ENCODE data around the gene SLC19A2. TPM values are rescaled to one million over a fixed set of nuclear protein-coding genes. Genes with fewer than 3 reads are reported as not detected.
A peak's percentile ranks its signal among the peaks of the same experiment; 100 is the strongest.
"Not testable (repeated sequence)": the region's sequence is repeated elsewhere in the genome, so short reads cannot be mapped to it uniquely, and the experiment has no call there.

Gene SLC19A2
- total RNA-seq, 2 donors from 2014 or later: 4.0 to 6.5 TPM

GRCh38 chr1:169514566-169515270 lies 29.0 kb upstream of the SLC19A2 start:
- H3K27ac Mint-ChIP-seq: no peak overlapping the region
- no peak for ATAC-seq
- no peaks in the 10 kb centered on the region for H3K9me3 Mint-ChIP-seq
- peaks cover 34 to 54% of the 10 kb centered on the region in 2 donors for H3K36me3 Mint-ChIP-seq
- DNase-seq (ENCODE audit: low spot score in 2 of 2): no peak

GRCh38 chr1:169513208-169513607 lies 27.5 kb upstream of the SLC19A2 start:
- peaks cover 22 to 44% of the 10 kb centered on the region in 2 donors for H3K36me3 Mint-ChIP-seq
- no peak for ATAC-seq
- peak overlapping the region in 1 of 2 donors; percentile 61 for H3K27ac Mint-ChIP-seq
- DNase-seq (ENCODE audit: low spot score in 2 of 2): no peak
- H3K9me3 Mint-ChIP-seq: no peaks in the 10 kb centered on the region

GRCh38 chr1:169511316-169512005 lies 25.7 kb upstream of the SLC19A2 start:
- H3K9me3 Mint-ChIP-seq: no peaks in the 10 kb centered on the region
- peak overlapping the region in 1 of 2 donors; percentile 17 for H3K27ac Mint-ChIP-seq
- no peak for DNase-seq (ENCODE audit: low spot score in 2 of 2)
- peaks cover 13 to 31% of the 10 kb centered on the region in 2 donors for H3K36me3 Mint-ChIP-seq
- peak in 1 of 2 donors; percentile 76 for ATAC-seq

- peaks cover 8 to 19% of the 10 kb centered on the region in 2 donors for H3K36me3 Mint-ChIP-seq
- DNase-seq (ENCODE audit: low spot score in 2 of 2) (no peak), ATAC-seq (no peak)
- H3K27ac Mint-ChIP-seq: no peak overlapping the region
- H3K9me3 Mint-ChIP-seq: no peaks in the 10 kb centered on the region
These were observed 24.3 kb upstream of the SLC19A2 start for GRCh38 chr1:169510060-169510459.

- ATAC-seq: no peak
- DNase-seq (ENCODE audit: low spot score in 2 of 2): no peak
These were observed 23.6 kb upstream of the SLC19A2 start for GRCh38 chr1:169509354-169509753.

GRCh38 chr1:169508432-169509338 lies 22.9 kb upstream of the SLC19A2 start:
- ATAC-seq (no peak), DNase-seq (ENCODE audit: low spot score in 2 of 2) (no peak)
- H3K36me3 Mint-ChIP-seq: peaks cover 0 to 19% of the 10 kb centered on the region in 2 donors
- peak overlapping the region in 1 of 2 donors; percentile 2 for H3K27ac Mint-ChIP-seq
- no peaks in the 10 kb centered on the region for H3K9me3 Mint-ChIP-seq

More at GRCh38 chr1:169509354-169509753, 23.6 kb upstream of the SLC19A2 start:
- no peaks in the 10 kb centered on the region for H3K9me3 Mint-ChIP-seq
- H3K27ac Mint-ChIP-seq: no peak overlapping the region
- H3K36me3 Mint-ChIP-seq: peaks cover 1 to 14% of the 10 kb centered on the region in 2 donors

- Mint-ChIP-seq H3K9me3 (no peaks in the 10 kb centered on the region), H3K36me3 (peaks cover 6 to 21% of the 10 kb centered on the region in 2 donors), H3K27ac (no peak overlapping the region)
- no peak for DNase-seq (ENCODE audit: low spot score in 2 of 2)
- no peak for ATAC-seq
These were observed 21.7 kb upstream of the SLC19A2 start for GRCh38 chr1:169507413-169507812.

- ATAC-seq; DNase-seq (ENCODE audit: low spot score in 2 of 2); H3K9me3 Mint-ChIP-seq: not testable (repeated sequence)
- Mint-ChIP-seq H3K27ac (peak overlapping the region in 1 of 2 donors; percentile 15), H3K36me3 (peaks cover 11 to 33% of the 10 kb centered on the region in 2 donors)
These were observed 17.9 kb upstream of the SLC19A2 start for GRCh38 chr1:169503601-169504000.

- Mint-ChIP-seq H3K27ac (no peak overlapping the region), H3K36me3 (peaks cover 11 to 42% of the 10 kb centered on the region in 2 donors), H3K9me3 (peaks cover 3 to 10% of the 10 kb centered on the region in 2 donors)
- DNase-seq (ENCODE audit: low spot score in 2 of 2) (no peak), ATAC-seq (no peak)
These were observed 14.1 kb upstream of the SLC19A2 start for GRCh38 chr1:169499807-169500206.

GRCh38 chr1:169497317-169497716 lies 11.6 kb upstream of the SLC19A2 start:
- H3K36me3 Mint-ChIP-seq: peaks cover 5 to 20% of the 10 kb centered on the region in 2 donors
- ATAC-seq: no peak
- no peak overlapping the region for H3K27ac Mint-ChIP-seq
- H3K9me3 Mint-ChIP-seq: peaks cover 3 to 10% of the 10 kb centered on the region in 2 donors
- no peak for DNase-seq (ENCODE audit: low spot score in 2 of 2)

- ATAC-seq (no peak), DNase-seq (ENCODE audit: low spot score in 2 of 2) (no peak)
- Mint-ChIP-seq H3K9me3 (peaks cover 3 to 10% of the 10 kb centered on the region in 2 donors), H3K27ac (no peak overlapping the region), H3K36me3 (peaks cover 5 to 20% of the 10 kb centered on the region in 2 donors)
These were observed 10.2 kb upstream of the SLC19A2 start for GRCh38 chr1:169495916-169496315.

GRCh38 chr1:169495046-169495775 lies 9.5 kb upstream of the SLC19A2 start:
- H3K36me3 Mint-ChIP-seq: peaks cover 0 to 20% of the 10 kb centered on the region in 2 donors
- no peak overlapping the region for H3K27ac Mint-ChIP-seq
- ATAC-seq (peak; percentile 14 to 33), DNase-seq (ENCODE audit: low spot score in 2 of 2) (no peak)
- peaks cover 0 to 10% of the 10 kb centered on the region in 2 donors for H3K9me3 Mint-ChIP-seq

GRCh38 chr1:169494343-169494742 lies 8.6 kb upstream of the SLC19A2 start:
- ATAC-seq (no peak), DNase-seq (ENCODE audit: low spot score in 2 of 2) (no peak)
- H3K9me3 Mint-ChIP-seq: peaks cover 0 to 10% of the 10 kb centered on the region in 2 donors
- H3K36me3 Mint-ChIP-seq: peaks cover 0 to 14% of the 10 kb centered on the region in 2 donors
- H3K27ac Mint-ChIP-seq: no peak overlapping the region

GRCh38 chr1:169493251-169493650 lies 7.5 kb upstream of the SLC19A2 start:
- DNase-seq (ENCODE audit: low spot score in 2 of 2) (no peak), ATAC-seq (no peak)
- Mint-ChIP-seq H3K9me3 (peaks cover 0 to 4% of the 10 kb centered on the region in 2 donors), H3K36me3 (peaks cover 0 to 6% of the 10 kb centered on the region in 2 donors), H3K27ac (no peak overlapping the region)

- Mint-ChIP-seq H3K9me3 (no peaks in the 10 kb centered on the region), H3K27ac (peak overlapping the region in 1 of 2 donors; percentile 33), H3K36me3 (no peaks in the 10 kb centered on the region)
- DNase-seq (ENCODE audit: low spot score in 2 of 2) (peak in 1 of 2 donors; percentile 31), ATAC-seq (peak; percentile 80 to 90)
These were observed 6.1 kb upstream of the SLC19A2 start for GRCh38 chr1:169491845-169492281.

GRCh38 chr1:169488157-169488556 lies 2.4 kb upstream of the SLC19A2 start:
- Mint-ChIP-seq H3K27ac (no peak overlapping the region), H3K9me3 (no peaks in the 10 kb centered on the region), H3K36me3 (peaks cover 5 to 14% of the 10 kb centered on the region in 2 donors)
- ATAC-seq (no peak), DNase-seq (ENCODE audit: low spot score in 2 of 2) (no peak)

All from activated naive CD4-positive, alpha-beta T cell treated with anti-CD3 and anti-CD28 coated beads, Interleukin-2, amount 50 U/mL, for 72 hours (primary cell).